Measurements from ENCODE around the gene SLCO3A1.

Gene SLCO3A1

DNA sequence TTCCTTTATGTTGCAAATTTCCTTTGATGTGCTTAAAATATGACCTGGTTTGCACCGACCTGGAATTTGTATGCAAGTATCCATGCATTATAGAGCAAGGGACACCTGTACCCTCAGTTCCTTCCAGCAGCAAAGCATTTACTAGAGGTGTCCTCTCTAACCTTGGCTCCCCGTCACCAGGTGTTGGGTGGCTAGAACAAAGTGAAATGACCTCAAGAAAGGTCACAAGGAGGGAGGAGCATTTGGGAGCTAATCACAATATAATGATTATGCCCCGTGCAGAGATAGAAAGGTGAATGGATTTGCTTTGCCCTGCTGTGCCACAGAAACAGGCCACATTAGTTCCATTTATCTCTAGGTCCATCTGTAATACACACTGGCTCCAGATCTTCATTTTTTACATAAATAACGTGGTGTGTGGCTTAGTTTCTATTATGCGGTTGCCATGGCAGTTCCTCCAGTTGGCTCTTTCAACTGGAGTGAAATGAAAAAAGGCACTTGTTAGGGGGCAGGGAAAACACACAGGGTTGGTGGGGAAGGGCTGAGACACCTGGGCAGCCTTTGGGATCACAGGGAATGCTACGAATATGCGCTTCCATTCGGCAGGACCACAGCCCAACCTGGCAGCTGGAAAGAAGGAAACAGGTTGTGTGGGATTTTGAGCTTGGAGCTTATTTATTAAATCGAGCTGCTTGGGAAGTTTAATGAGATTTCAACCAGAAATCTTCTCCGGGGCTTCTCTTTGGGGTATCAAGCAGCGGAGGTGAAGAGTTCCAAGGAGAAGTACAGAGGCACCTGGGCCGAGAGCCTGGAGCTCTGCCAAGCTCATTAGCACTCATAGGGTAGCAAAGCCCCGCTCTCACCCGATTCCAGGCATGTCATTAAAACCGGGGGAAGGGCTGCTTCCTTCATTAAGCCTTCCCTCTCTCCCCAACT lies 306.7 kb downstream of the SLCO3A1 start:
- no peak for DNase-seq (ENCODE audit: low spot score)
- in situ Hi-C loops (cut with MboI; ENCODE audit: low pct_unique_long_range_greater_than_20kb, low sequenced_read_pairs, unreplicated experiment) = no loop called here
- TF ChIP-seq, protein P1, sequence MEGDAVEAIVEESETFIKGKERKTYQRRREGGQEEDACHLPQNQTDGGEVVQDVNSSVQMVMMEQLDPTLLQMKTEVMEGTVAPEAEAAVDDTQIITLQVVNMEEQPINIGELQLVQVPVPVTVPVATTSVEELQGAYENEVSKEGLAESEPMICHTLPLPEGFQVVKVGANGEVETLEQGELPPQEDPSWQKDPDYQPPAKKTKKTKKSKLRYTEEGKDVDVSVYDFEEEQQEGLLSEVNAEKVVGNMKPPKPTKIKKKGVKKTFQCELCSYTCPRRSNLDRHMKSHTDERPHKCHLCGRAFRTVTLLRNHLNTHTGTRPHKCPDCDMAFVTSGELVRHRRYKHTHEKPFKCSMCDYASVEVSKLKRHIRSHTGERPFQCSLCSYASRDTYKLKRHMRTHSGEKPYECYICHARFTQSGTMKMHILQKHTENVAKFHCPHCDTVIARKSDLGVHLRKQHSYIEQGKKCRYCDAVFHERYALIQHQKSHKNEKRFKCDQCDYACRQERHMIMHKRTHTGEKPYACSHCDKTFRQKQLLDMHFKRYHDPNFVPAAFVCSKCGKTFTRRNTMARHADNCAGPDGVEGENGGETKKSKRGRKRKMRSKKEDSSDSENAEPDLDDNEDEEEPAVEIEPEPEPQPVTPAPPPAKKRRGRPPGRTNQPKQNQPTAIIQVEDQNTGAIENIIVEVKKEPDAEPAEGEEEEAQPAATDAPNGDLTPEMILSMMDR (IDR thresholded peaks at IDR 0.05; ENCODE audit: extremely low read depth, insufficient read depth, missing control alignments) = no peak

DNA sequence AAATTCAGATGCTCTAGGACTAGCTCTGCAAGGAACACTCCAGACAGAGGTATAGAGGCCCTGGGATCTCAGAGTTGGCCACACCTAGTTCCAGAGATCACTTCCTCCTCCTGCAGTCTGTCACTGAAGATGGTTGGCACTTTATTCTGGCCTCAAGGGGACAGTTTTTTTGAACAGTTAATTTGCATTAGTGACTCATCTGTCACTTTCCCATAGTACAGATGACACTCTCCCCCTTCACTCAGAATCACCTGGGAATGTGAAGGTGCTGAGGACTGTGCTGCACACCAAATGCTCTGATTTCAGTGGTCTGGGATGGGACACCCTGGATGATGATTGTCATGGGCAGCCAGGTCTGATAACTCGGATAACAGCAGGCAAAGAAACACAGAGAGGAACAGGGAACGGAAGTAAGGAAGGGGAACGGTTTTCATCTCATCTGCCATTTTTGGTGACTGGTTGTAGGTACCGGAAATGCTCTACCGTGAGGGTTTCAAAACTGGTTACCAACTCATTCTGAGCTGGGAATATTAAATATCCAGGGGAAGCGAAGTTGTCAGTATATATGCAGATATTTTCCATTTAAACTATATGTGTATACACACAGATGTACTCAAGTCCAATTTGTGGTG lies 307.6 kb downstream of the SLCO3A1 start:
- peak; percentile 28 for DNase-seq (ENCODE audit: low spot score)
- TF ChIP-seq, protein P1 (IDR thresholded peaks at IDR 0.05; ENCODE audit: extremely low read depth, insufficient read depth, missing control alignments) = no peak
- in situ Hi-C loops (cut with MboI; ENCODE audit: low pct_unique_long_range_greater_than_20kb, low sequenced_read_pairs, unreplicated experiment) = no loop called here

DNA sequence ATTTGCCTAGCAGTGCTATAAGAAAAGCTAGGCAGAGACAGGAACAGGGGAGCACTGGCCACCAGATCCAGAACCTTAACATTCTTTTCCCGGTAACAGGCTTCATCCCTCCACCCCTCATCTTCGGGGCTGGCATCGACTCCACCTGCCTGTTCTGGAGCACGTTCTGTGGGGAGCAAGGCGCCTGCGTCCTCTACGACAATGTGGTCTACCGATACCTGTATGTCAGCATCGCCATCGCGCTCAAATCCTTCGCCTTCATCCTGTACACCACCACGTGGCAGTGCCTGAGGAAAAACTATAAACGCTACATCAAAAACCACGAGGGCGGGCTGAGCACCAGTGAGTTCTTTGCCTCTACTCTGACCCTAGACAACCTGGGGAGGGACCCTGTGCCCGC lies 309.1 kb downstream of the SLCO3A1 start:
- no peak for DNase-seq (ENCODE audit: low spot score)
- in situ Hi-C loops (cut with MboI; ENCODE audit: low pct_unique_long_range_greater_than_20kb, low sequenced_read_pairs, unreplicated experiment) = no loop called here
- TF ChIP-seq, protein P1 (IDR thresholded peaks at IDR 0.05; ENCODE audit: extremely low read depth, insufficient read depth, missing control alignments) = no peak

DNA sequence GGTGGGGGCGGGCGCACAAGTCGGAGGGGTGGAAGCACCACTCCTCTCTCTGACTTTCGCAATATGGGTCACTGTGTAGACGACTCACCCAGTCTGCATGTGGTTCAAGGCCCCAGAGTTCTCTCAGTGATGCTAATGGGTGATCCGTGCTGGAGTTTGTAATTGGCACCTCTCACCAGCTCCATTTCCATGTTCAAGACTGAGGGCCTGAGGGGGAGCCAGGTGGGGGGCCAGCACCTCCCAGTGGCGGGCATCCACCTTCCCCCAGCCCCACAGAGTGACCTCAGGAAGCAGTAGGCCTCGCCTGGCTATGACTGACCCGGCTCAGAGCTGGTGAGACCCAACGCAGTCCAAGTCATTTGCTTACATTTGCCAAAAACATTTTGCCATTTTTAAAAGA lies 310.1 kb downstream of the SLCO3A1 start:
- in situ Hi-C loops (cut with MboI; ENCODE audit: low pct_unique_long_range_greater_than_20kb, low sequenced_read_pairs, unreplicated experiment) = no loop called here
- DNase-seq (ENCODE audit: low spot score) = no peak
- TF ChIP-seq, protein P1 (IDR thresholded peaks at IDR 0.05; ENCODE audit: extremely low read depth, insufficient read depth, missing control alignments) = no peak

DNA sequence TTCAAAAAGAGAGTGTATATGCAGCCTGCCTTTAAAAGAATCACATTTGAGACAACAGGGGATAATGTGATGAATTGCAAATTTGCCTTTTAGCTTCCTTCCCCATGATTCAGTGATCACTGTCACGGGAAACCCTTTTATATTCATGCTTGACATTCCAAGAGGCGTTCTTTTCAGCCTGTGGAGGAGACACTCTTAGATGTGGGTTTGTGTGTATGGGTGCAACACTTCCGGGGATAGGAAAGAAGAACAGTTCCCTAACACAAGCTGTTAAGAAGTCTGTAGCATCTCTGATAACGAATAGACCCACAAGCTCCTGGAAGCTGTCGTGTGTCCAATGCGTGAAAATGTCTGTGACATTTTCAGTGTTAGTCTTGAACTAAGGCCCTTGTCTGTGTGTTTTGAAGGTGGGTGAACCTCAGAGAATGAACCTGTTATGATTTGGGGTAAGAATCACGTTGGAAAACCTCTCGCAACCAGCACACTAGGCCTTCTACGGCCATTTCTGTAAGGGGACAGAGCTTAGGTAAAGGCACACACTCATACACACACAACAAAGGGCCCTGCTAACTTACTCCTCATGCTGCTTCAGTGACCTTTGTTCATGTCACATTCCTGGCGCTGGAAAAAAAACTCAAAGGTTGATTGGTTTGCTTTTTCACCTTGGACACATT lies 311.0 kb downstream of the SLCO3A1 start:
- in situ Hi-C loops (cut with MboI; ENCODE audit: low pct_unique_long_range_greater_than_20kb, low sequenced_read_pairs, unreplicated experiment) = no loop called here
- TF ChIP-seq, protein P1 (IDR thresholded peaks at IDR 0.05; ENCODE audit: extremely low read depth, insufficient read depth, missing control alignments) = no peak
- no peak for DNase-seq (ENCODE audit: low spot score)

DNA sequence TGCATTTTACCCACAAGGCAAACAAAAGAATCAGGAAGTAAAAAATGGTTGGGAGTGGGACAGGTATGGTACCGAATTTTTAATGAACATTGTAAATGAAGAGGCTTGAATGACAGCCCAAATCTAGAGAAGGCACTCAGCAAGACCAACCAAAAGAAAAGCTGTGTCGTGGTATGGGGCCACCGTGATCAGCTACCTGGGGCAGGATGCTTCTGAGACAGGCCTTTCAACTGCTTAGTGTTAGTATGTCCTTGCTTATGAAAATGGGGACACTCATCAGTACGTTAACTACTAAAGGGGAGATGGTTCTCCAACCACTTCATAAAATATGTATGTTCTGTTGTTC lies 311.5 kb downstream of the SLCO3A1 start:
- TF ChIP-seq, protein P1 (IDR thresholded peaks at IDR 0.05; ENCODE audit: extremely low read depth, insufficient read depth, missing control alignments) = no peak
- in situ Hi-C loops (cut with MboI; ENCODE audit: low pct_unique_long_range_greater_than_20kb, low sequenced_read_pairs, unreplicated experiment) = no loop called here
- DNase-seq (ENCODE audit: low spot score) = no peak

All from GM13977 (cell line).